GM12878 (cell line): ENCODE measurements around the gene FAM234B. TPM values are rescaled to one million over a fixed set of nuclear protein-coding genes. Genes with fewer than 3 reads are reported as not detected.

Experiments used
- ATAC-seq: fragments of 200-7000 bp; cut with Tn5 transposase; 3 replicates; pipeline ENCODE4 v1.9.1; 2020; ENCODE audit warnings: mild to moderate bottlenecking, moderate library complexity
- BruUV-seq: library from RNA; stranded (reverse); fragments of 400-500 nt; replicated peaks from 2 replicates; lab custom pipeline; 2021; lab: Mats Ljungman, UMichigan
- CTCF ChIA-PET: fragments of 300-600 bp; sonication (Branson Sonifier 250); formaldehyde crosslinking; extraction: SDS; loops from one replicate; lab custom pipeline; 2021; ENCODE audit warnings: inconsistent platforms; lab: Yijun Ruan, JAX
- POLR2A ChIA-PET: fragments of 350-600 bp; formaldehyde crosslinking; extraction: SDS; loops from one replicate; lab custom pipeline; 2021; ENCODE audit warnings: inconsistent platforms; lab: Charles Lee
- RAD21 ChIA-PET: fragments of 300-600 bp; sonication (Branson Sonifier 250); formaldehyde crosslinking; loops from one replicate; lab custom pipeline; 2023; ENCODE audit warnings: antibody characterized with exemption; ENCODE audit not compliant: unreplicated experiment; lab: Charles Lee
- SMC1A ChIA-PET: fragments of 300-600 bp; sonication (Branson Sonifier 250); formaldehyde crosslinking; loops from one replicate; lab custom pipeline; 2023; ENCODE audit not compliant: unreplicated experiment, uncharacterized antibody; lab: Charles Lee
- DNase-seq: peaks from one replicate; pipeline ENCODE4 v3.0.0-alpha.2; 2011; ENCODE audit warnings: low read depth, low spot score
- FAIRE-seq: peaks from 3 replicates; lab custom pipeline; 2011; peaks lifted over from hg19 to GRCh38; lab: Jason Lieb, UNC
- H2AFZ ChIP-seq: 2 replicates; pipeline ENCODE4 v1.6.0; 2011; ENCODE audit warnings: low read depth, low read length, control low read depth; ENCODE audit not compliant: control insufficient read depth
- H3K27ac ChIP-seq: 2 replicates; pipeline ENCODE4 v1.5.1; 2011; ENCODE audit warnings: control low read depth; ENCODE audit not compliant: control insufficient read depth, insufficient read depth
- H3K27me3 ChIP-seq, 2 experiments: replicated peaks in 1 of 2; 2 replicates each; pipeline versions ENCODE4 v1.6.0 to v1.6.1; 2011; ENCODE audit warnings: low read length in 1 of 2; ENCODE audit not compliant: control insufficient read depth in 2 of 2, insufficient read depth in 2 of 2
- H3K36me3 ChIP-seq, 2 experiments: 2 replicates each; pipeline ENCODE4 v1.5.1; 2011; ENCODE audit warnings: low read length in 1 of 2; ENCODE audit not compliant: control insufficient read depth in 2 of 2, insufficient read depth in 2 of 2
- H3K4me1 ChIP-seq: 2 replicates; pipeline ENCODE4 v1.6.1; 2011; ENCODE audit warnings: mild to moderate bottlenecking, low read length, moderate library complexity, mixed read lengths; ENCODE audit not compliant: control insufficient read depth, insufficient read depth
- H3K4me2 ChIP-seq: 2 replicates; pipeline ENCODE4 v1.6.0; 2011; ENCODE audit warnings: control low read depth; ENCODE audit not compliant: control insufficient read depth, insufficient read depth
- H3K4me3 ChIP-seq: fragments of 200-600 bp; sonication (generic); 2 replicates; pipeline ENCODE4 v1.5.1; 2016
- H3K79me2 ChIP-seq: 2 replicates; pipeline ENCODE4 v1.6.0; 2011; ENCODE audit warnings: low read length; ENCODE audit not compliant: control insufficient read depth, insufficient read depth
- H3K9ac ChIP-seq: 2 replicates; pipeline ENCODE4 v1.8.0; 2011; ENCODE audit warnings: low read length, control low read depth, mixed read lengths; ENCODE audit not compliant: control insufficient read depth, insufficient read depth
- H3K9me3 ChIP-seq: replicated peaks from 3 replicates; pipeline ENCODE4 v1.5.1; 2011; ENCODE audit warnings: mild to moderate bottlenecking, low read length; ENCODE audit not compliant: control insufficient read depth, insufficient read depth
- H4K20me1 ChIP-seq: 2 replicates; pipeline ENCODE4 v1.6.0; 2011; ENCODE audit not compliant: control insufficient read depth, insufficient read depth
- FOXK2 ChIP-seq: fragments of 450-650 bp; IDR thresholded peaks from 2 replicates; pipeline ENCODE4 v1.6.1; 2017; ENCODE audit warnings: mild to moderate bottlenecking, moderate library complexity
- KLF5 ChIP-seq: fragments of 450-650 bp; IDR thresholded peaks from 2 replicates; pipeline ENCODE4 v1.6.1; 2014; ENCODE audit warnings: mild to moderate bottlenecking; ENCODE audit not compliant: partially characterized antibody
- POLR2A ChIP-seq: IDR thresholded peaks from 2 replicates; pipeline ENCODE4 v1.6.1; 2011; ENCODE audit warnings: low read depth, mild to moderate bottlenecking, low read length
- SMAD1 ChIP-seq: fragments of 450-650 bp; IDR thresholded peaks from 2 replicates; pipeline ENCODE4 v1.6.1; 2018; ENCODE audit warnings: mild to moderate bottlenecking, low read depth; ENCODE audit not compliant: partially characterized antibody
- SMAD5 ChIP-seq: IDR thresholded peaks from 2 replicates; pipeline ENCODE4 v1.6.1; 2016; ENCODE audit warnings: antibody characterized with exemption, low read depth
- TCF12 ChIP-seq: IDR thresholded peaks from 2 replicates; pipeline ENCODE4 v1.6.1; 2011; ENCODE audit warnings: low read depth, mild to moderate bottlenecking, low read length
- WRNIP1 ChIP-seq: IDR thresholded peaks from 2 replicates; pipeline ENCODE4 v1.6.1; 2011; ENCODE audit warnings: low read depth, low read length, improper control_type of control experiment, borderline replicate concordance
- WGBS: methylation state at CpG from one replicate; pipeline ENCODE4 v1.1.6; 2016; ENCODE audit warnings: low lambda C conversion rate; ENCODE audit not compliant: insufficient replicate concordance, insufficient coverage; ENCODE audit errors: missing lambda C conversion rate; 5-methylcytosine and 5-hydroxymethylcytosine counted together
- in situ Hi-C: fragments of 300-500 bp; cut with MboI; formaldehyde crosslinking; loops from 9 replicates; pipeline ENCODE4 v1.14.3; 2018; ENCODE audit warnings: mixed read lengths
- intact Hi-C: fragments of 100-400 bp; cut with micrococcal nuclease; formaldehyde crosslinking; loops from one replicate; pipeline ENCODE4 v1.14.2; 2022; ENCODE audit not compliant: unreplicated experiment
- polyA plus RNA-seq, 11 experiments: library from polyadenylated mRNA; depleted of rRNA in 4 of 11; unstranded in 6 of 11; stranded (reverse) in 5 of 11; fragments of >200 nt; fragmentation: Nextera tagmentation in 4 of 11; fragmentation: Illumina TruSeq in 1 of 11; extraction: Ambion mirVana in 4 of 11; extraction: Trizol in 1 of 11; gene quantifications; 1 replicate in 1 of 11; 2 replicates in 10 of 11; pipeline versions ENCODE4 v1.2.1 to v1.2.3, GENCODE V29; 2011 to 2016; ENCODE audit warnings: inconsistent platforms in 2 of 11, missing spikeins in 2 of 11, low read depth in 1 of 11
- total RNA-seq, 4 experiments: library from RNA; depleted of rRNA in 3 of 4; stranded (reverse); fragments of >200 nt in 3 of 4; fragmentation: Illumina TruSeq in 1 of 4; extraction: Trizol in 1 of 4; gene quantifications; 2 replicates each; pipeline versions ENCODE4 v1.2.1 to v1.2.3, GENCODE V29; 2013 to 2021
- TF ChIP-seq, protein P1 (sequence below): fragments of 450-650 bp; IDR thresholded peaks from 2 replicates; pipeline ENCODE4 v1.6.1; 2017; ENCODE audit warnings: mild to moderate bottlenecking, low read depth, inconsistent platforms; ENCODE audit not compliant: poor library complexity, severe bottlenecking
- TF ChIP-seq, protein P2 (sequence below): fragments of 450-650 bp; IDR thresholded peaks from 2 replicates; pipeline ENCODE4 v1.6.1; 2017; ENCODE audit warnings: borderline replicate concordance
- TF ChIP-seq, protein P3 (sequence below): IDR thresholded peaks from 2 replicates; pipeline ENCODE4 v1.6.1; 2012; ENCODE audit warnings: low read depth, low read length, improper control_type of control experiment

FAM234B gene
- total and polyA plus RNA-seq, 10 of the 15 experiments (the other 5 are each of a cell fraction or from before 2014, with no cell fraction given) = 0.09 to 2.8 (median 0.18) TPM

DNA sequence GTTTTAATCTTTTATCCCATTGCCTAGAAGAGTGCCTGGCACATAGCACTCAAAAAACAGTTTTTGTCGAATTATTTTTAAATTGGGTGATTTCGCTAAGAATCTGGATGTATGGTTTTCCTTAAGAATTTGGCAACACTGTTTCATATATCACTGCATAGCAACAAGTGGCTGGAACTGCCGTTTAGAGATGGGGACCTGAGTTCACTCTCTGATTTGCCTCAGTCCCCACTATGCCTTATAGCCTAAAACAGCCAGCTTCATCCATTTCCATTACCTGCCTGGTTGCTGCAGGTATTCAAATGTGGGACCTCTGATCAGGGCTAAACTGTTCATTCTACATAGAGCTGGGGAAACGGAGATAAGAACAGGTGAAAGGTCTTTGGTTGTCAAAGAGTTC, 45.9 kb upstream of the FAM234B start:
- no peak for FAIRE-seq
- CTCF ChIA-PET = interaction anchor here (1.6 kb wide), 1 partner anchor 14 kb away, joined by 3 read pairs; no protein-coding TSS in a partner anchor
- SMC1A ChIA-PET = no interaction called here
- no peak overlapping the region for H2AFZ ChIP-seq
- no peak overlapping the region for H3K4me3 ChIP-seq
- intact Hi-C loops (no loop called here), in situ Hi-C loops (no loop called here)
- H3K9ac ChIP-seq = no peak overlapping the region
- ATAC-seq = no peak
- no peak for DNase-seq
- peaks cover 12 to 15% of the 10 kb centered on the region in 2 experiments for H3K27me3 ChIP-seq
- no peak overlapping the region for H3K27ac ChIP-seq
- H3K36me3 ChIP-seq = no peaks in the 10 kb centered on the region
- POLR2A ChIA-PET = no interaction called here
- no peaks in the 10 kb centered on the region; the same call in 1 of the 2 replicates for H4K20me1 ChIP-seq
- BruUV-seq = no TSS peak
- no peaks in the 10 kb centered on the region for H3K79me2 ChIP-seq
- no peak overlapping the region for H3K4me2 ChIP-seq
- peaks cover 8% of the 10 kb centered on the region for H3K4me1 ChIP-seq
- no peaks in the 10 kb centered on the region; the same call in 2 of the 3 replicates for H3K9me3 ChIP-seq
- WGBS = 63% methylated on average over 4 of the region's 4 CpGs
- RAD21 ChIA-PET = no interaction called here
- TF ChIP-seq, protein P1, sequence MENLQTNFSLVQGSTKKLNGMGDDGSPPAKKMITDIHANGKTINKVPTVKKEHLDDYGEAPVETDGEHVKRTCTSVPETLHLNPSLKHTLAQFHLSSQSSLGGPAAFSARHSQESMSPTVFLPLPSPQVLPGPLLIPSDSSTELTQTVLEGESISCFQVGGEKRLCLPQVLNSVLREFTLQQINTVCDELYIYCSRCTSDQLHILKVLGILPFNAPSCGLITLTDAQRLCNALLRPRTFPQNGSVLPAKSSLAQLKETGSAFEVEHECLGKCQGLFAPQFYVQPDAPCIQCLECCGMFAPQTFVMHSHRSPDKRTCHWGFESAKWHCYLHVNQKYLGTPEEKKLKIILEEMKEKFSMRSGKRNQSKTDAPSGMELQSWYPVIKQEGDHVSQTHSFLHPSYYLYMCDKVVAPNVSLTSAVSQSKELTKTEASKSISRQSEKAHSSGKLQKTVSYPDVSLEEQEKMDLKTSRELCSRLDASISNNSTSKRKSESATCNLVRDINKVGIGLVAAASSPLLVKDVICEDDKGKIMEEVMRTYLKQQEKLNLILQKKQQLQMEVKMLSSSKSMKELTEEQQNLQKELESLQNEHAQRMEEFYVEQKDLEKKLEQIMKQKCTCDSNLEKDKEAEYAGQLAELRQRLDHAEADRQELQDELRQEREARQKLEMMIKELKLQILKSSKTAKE = no peak
- TF ChIP-seq TCF12 = no peak
- TF ChIP-seq SMAD5 = no peak
- TF ChIP-seq SMAD1 = no peak
- TF ChIP-seq FOXK2 = no peak
- TF ChIP-seq KLF5 = no peak
- TF ChIP-seq, protein P2, sequence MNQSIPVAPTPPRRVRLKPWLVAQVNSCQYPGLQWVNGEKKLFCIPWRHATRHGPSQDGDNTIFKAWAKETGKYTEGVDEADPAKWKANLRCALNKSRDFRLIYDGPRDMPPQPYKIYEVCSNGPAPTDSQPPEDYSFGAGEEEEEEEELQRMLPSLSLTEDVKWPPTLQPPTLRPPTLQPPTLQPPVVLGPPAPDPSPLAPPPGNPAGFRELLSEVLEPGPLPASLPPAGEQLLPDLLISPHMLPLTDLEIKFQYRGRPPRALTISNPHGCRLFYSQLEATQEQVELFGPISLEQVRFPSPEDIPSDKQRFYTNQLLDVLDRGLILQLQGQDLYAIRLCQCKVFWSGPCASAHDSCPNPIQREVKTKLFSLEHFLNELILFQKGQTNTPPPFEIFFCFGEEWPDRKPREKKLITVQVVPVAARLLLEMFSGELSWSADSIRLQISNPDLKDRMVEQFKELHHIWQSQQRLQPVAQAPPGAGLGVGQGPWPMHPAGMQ = no peak
- TF ChIP-seq, protein P3, sequence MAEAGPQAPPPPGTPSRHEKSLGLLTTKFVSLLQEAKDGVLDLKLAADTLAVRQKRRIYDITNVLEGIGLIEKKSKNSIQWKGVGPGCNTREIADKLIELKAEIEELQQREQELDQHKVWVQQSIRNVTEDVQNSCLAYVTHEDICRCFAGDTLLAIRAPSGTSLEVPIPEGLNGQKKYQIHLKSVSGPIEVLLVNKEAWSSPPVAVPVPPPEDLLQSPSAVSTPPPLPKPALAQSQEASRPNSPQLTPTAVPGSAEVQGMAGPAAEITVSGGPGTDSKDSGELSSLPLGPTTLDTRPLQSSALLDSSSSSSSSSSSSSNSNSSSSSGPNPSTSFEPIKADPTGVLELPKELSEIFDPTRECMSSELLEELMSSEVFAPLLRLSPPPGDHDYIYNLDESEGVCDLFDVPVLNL = no peak
- TF ChIP-seq WRNIP1 = no peak
- TF ChIP-seq POLR2A = no peak
